Peyer's patch (tissue), 4 donors: Measurements from ENCODE around the gene NR1I3.

Experiments used
- POLR2A ChIP-seq, 2 donors: fragments of 450-650 bp; IDR thresholded peaks; one replicate each; pipeline ENCODE4 v1.5.1; 2017; ENCODE audit warnings: antibody characterized with exemption in 2 of 2, mild to moderate bottlenecking in 2 of 2, moderate library complexity in 2 of 2
- TF ChIP-seq, protein P1 (sequence below), 6 experiments: fragments of 450-650 bp in 4 of 6; fragments of 200-600 bp in 2 of 6; sonication (generic) in 1 of 6; IDR thresholded peaks; one replicate each; pipeline ENCODE4 v1.5.1; 2017 to 2019; ENCODE audit warnings: antibody characterized with exemption in 6 of 6, mild to moderate bottlenecking in 3 of 6, moderate library complexity in 1 of 6

DNA sequence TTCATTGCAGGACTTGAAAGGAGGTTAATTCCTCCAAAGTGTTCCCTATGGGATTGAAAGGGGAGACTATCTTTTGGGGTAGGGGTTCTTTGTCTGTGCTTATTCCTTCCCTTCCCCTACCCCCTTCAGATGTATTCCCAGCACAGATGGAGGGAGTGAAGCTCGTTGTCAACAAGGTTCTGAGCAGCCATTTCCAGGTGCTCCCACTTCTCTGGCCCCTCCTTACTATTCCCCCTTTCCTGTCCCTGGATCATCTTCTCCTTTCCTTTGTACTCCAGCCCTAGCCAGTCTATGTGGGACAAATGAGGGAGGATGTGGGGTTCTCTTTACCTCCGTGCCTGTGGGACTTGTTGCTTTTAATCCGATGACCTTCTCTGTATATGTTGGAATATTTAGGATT is 11.2 kb downstream of the NR1I3 start:
- TF ChIP-seq POLR2A (IDR thresholded peaks at IDR 0.05), result no peak
- TF ChIP-seq, protein P1, sequence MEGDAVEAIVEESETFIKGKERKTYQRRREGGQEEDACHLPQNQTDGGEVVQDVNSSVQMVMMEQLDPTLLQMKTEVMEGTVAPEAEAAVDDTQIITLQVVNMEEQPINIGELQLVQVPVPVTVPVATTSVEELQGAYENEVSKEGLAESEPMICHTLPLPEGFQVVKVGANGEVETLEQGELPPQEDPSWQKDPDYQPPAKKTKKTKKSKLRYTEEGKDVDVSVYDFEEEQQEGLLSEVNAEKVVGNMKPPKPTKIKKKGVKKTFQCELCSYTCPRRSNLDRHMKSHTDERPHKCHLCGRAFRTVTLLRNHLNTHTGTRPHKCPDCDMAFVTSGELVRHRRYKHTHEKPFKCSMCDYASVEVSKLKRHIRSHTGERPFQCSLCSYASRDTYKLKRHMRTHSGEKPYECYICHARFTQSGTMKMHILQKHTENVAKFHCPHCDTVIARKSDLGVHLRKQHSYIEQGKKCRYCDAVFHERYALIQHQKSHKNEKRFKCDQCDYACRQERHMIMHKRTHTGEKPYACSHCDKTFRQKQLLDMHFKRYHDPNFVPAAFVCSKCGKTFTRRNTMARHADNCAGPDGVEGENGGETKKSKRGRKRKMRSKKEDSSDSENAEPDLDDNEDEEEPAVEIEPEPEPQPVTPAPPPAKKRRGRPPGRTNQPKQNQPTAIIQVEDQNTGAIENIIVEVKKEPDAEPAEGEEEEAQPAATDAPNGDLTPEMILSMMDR (IDR thresholded peaks at IDR 0.05), result no peak
